Naive thymus-derived CD8-positive, alpha-beta T cell (primary cell): Measurements from ENCODE around the gene ARMC9. TPM values are rescaled to one million over a fixed set of nuclear protein-coding genes. Genes with fewer than 3 reads are reported as not detected.
A peak's percentile ranks its signal among the peaks of the same experiment; 100 is the strongest.

ENCODE experiments used
- ATAC-seq, 2 donors: fragments of 150-1000 bp; cut with Tn5 transposase in 1 of 2; sonication (Bioruptor Pico), chemical (Tn5 transposase) in 1 of 2; 1 replicate in 1 of 2; 2 replicates in 1 of 2; pipeline ENCODE4 v1.10.0; 2021; ENCODE audit warnings: mild to moderate bottlenecking in 2 of 2, moderate library complexity in 2 of 2
- POLR2A ChIA-PET: fragments of 350-600 bp; sonication (Branson Sonifier 250); formaldehyde crosslinking; loops from one replicate; lab custom pipeline; 2021; ENCODE audit warnings: antibody characterized with exemption; lab: Charles Lee
- DNase-seq, 10 donors: peaks; one replicate each; pipeline versions ENCODE4 v3.0.0 to v3.0.0-alpha.2; 2020 to 2022
- H3K27ac Mint-ChIP-seq, 10 donors: one replicate each; pipeline ENCODE4 v1.8.0; 2020 to 2022; ENCODE audit warnings: mild to moderate bottlenecking in 10 of 10, mixed read lengths in 10 of 10, moderate library complexity in 4 of 10, inconsistent platforms in 1 of 10
- H3K27me3 Mint-ChIP-seq, 5 donors: one replicate each; pipeline ENCODE4 v1.8.0; 2021 to 2022; ENCODE audit warnings: mixed read lengths in 5 of 5
- H3K36me3 Mint-ChIP-seq, 3 donors: one replicate each; pipeline ENCODE4 v1.8.0; 2020 to 2022; ENCODE audit warnings: mixed read lengths in 3 of 3, mild to moderate bottlenecking in 2 of 3, inconsistent platforms in 1 of 3
- H3K4me1 Mint-ChIP-seq, 4 donors: one replicate each; pipeline ENCODE4 v1.8.0; 2021 to 2022; ENCODE audit warnings: mixed read lengths in 4 of 4
- H3K4me3 Mint-ChIP-seq, 10 donors: one replicate each; pipeline ENCODE4 v1.8.0; 2020 to 2022; ENCODE audit warnings: mild to moderate bottlenecking in 10 of 10, mixed read lengths in 10 of 10, moderate library complexity in 6 of 10, inconsistent platforms in 1 of 10
- H3K9me3 Mint-ChIP-seq, 9 donors: one replicate each; pipeline ENCODE4 v1.8.0; 2020 to 2022; ENCODE audit warnings: mixed read lengths in 9 of 9, mild to moderate bottlenecking in 3 of 9, inconsistent platforms in 1 of 9, moderate library complexity in 1 of 9
- polyA plus RNA-seq, 3 donors: library from polyadenylated mRNA; unstranded; fragments of 300-500 nt; fragmentation: Illumina TruSeq; gene quantifications; one replicate each; pipeline ENCODE4 v1.2.3, GENCODE V29; 2021
- total RNA-seq, 8 experiments: library from RNA in 2 of 8; stranded (reverse) in 2 of 8; gene quantifications; one replicate each; pipeline ENCODE4 v1.2.3 and lab custom pipeline; 2021 to 2026

The ARMC9 gene
- total and polyA plus RNA-seq, 5 experiments from 2014 or later = 0.78 to 2.6 (median 2.0) TPM

DNA sequence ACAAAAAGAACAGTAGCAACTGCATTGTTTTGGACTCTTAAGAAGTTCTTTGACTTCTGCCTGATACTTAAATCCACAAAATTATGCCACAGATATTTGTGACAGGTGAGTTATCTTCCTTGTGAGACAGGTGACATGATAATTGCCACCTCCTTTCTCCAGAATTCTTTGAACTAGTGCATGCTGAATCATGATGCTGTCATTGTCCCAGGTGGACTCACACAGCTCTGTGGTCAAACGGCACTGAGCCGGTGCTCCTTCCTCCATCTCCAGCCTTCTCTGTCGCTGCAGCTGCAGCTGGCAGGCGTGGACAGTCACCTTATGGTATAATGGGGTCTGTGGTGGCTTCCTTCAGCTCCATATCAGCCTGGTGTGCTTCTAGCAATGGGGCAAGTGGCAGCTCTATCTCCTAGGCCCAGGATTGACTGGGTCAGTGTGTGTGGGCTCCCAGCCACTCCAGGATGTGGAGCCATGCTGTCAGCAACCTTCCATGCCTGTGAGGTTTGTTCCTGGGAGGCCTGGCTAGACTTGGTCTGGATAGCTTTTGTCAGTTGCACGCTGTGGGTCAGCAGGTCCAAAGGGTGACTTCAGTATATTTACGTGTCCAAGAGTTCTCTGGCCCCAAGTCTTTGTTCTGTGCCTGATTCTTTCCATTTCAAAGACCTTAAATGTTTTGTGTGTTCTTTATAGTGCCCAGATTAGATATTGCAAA lies 15.7 kb downstream of the ARMC9 start:
- Mint-ChIP-seq H3K27ac (peak overlapping the region in 2 of 10 donors; percentile 13 to 46), H3K36me3 (peaks cover 0 to 4% (median 0%) of the 10 kb centered on the region in 3 donors)
- POLR2A ChIA-PET = no interaction called here

DNA sequence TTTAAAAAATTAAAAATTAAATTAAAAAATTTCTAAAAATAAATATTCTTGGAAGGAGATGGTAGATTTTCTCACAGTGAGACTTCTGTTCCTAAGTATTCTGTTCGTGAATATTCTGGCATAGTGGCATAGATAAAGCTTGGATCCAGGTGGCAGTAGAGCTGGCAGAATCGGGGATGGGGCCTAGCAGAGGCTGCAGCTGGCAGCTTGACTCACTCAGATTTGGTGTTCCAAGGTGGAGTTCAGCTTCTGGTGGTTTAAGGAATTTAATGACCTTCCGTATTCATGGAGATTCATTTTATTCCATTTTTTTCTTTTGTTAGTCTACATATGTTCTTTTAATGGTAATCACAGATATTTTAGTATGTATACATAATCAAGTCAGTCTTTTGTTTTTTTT lies 19.9 kb downstream of the ARMC9 start:
- Mint-ChIP-seq H3K27me3 (no peaks in the 10 kb centered on the region), H3K27ac (peak overlapping the region in 1 of 10 donors; percentile 9), H3K4me1 (peaks cover 0 to 1% (median 0%) of the 10 kb centered on the region in 4 donors), H3K36me3 (peaks cover 3 to 6% (median 4%) of the 10 kb centered on the region in 3 donors), H3K9me3 (no peaks in the 10 kb centered on the region), H3K4me3 (no peak overlapping the region)
- POLR2A ChIA-PET = no interaction called here
- ATAC-seq = no peak
- no peak for DNase-seq

More for the DNA sequence above, 15.7 kb downstream of the ARMC9 start:
- Mint-ChIP-seq H3K27me3 (no peaks in the 10 kb centered on the region), H3K4me1 (peaks cover 0 to 1% (median 0%) of the 10 kb centered on the region in 4 donors), H3K4me3 (no peak overlapping the region), H3K9me3 (no peaks in the 10 kb centered on the region)
- ATAC-seq = no peak
- no peak for DNase-seq

- Mint-ChIP-seq H3K36me3 (peaks cover 3 to 6% (median 4%) of the 10 kb centered on the region in 3 donors), H3K27me3 (no peaks in the 10 kb centered on the region), H3K4me1 (peaks cover 0 to 1% (median 0%) of the 10 kb centered on the region in 4 donors), H3K4me3 (no peak overlapping the region), H3K9me3 (no peaks in the 10 kb centered on the region), H3K27ac (no peak overlapping the region)
- ATAC-seq (no peak), DNase-seq (no peak)
- POLR2A ChIA-PET = no interaction called here
Observed at GRCh38 chr2:231219289-231219688, 20.9 kb downstream of the ARMC9 start.

GRCh38 chr2:231221761-231222160 lies 23.3 kb downstream of the ARMC9 start:
- Mint-ChIP-seq H3K36me3 (peaks cover 3 to 4% (median 4%) of the 10 kb centered on the region in 3 donors), H3K27me3 (no peaks in the 10 kb centered on the region), H3K4me1 (no peaks in the 10 kb centered on the region), H3K9me3 (no peaks in the 10 kb centered on the region), H3K4me3 (no peak overlapping the region), H3K27ac (peak overlapping the region in 1 of 10 donors; percentile 6)
- POLR2A ChIA-PET = no interaction called here
- DNase-seq (no peak), ATAC-seq (no peak)

GRCh38 chr2:231222318-231223000 lies 24.0 kb downstream of the ARMC9 start:
- H3K9me3 Mint-ChIP-seq = no peaks in the 10 kb centered on the region
- H3K27me3 Mint-ChIP-seq = no peaks in the 10 kb centered on the region
- H3K4me3 Mint-ChIP-seq = no peak overlapping the region
- H3K4me1 Mint-ChIP-seq = no peaks in the 10 kb centered on the region
- ATAC-seq (no peak), DNase-seq (no peak)
- POLR2A ChIA-PET = no interaction called here
- no peak overlapping the region for H3K27ac Mint-ChIP-seq
- H3K36me3 Mint-ChIP-seq = peaks cover 3 to 4% (median 4%) of the 10 kb centered on the region in 3 donors

- no peak for DNase-seq
- Mint-ChIP-seq H3K36me3 (peaks cover 3 to 4% (median 4%) of the 10 kb centered on the region in 3 donors), H3K4me1 (peaks cover 0 to under 1% (median 0%) of the 10 kb centered on the region in 4 donors), H3K27me3 (no peaks in the 10 kb centered on the region), H3K9me3 (no peaks in the 10 kb centered on the region), H3K27ac (no peak overlapping the region), H3K4me3 (no peak overlapping the region)
- no peak for ATAC-seq
- POLR2A ChIA-PET = no interaction called here
Observed at GRCh38 chr2:231223001-231223375, 24.6 kb downstream of the ARMC9 start.

- DNase-seq = no peak
- no peaks in the 10 kb centered on the region for H3K27me3 Mint-ChIP-seq
- peaks cover 0 to 6% (median 0%) of the 10 kb centered on the region in 4 donors for H3K4me1 Mint-ChIP-seq
- H3K27ac Mint-ChIP-seq = no peak overlapping the region
- ATAC-seq = no peak
- POLR2A ChIA-PET = no interaction called here
- H3K36me3 Mint-ChIP-seq = peaks cover 3 to 4% (median 4%) of the 10 kb centered on the region in 3 donors
- H3K4me3 Mint-ChIP-seq = no peak overlapping the region
- H3K9me3 Mint-ChIP-seq = no peaks in the 10 kb centered on the region
Observed at GRCh38 chr2:231223458-231223976, 25.1 kb downstream of the ARMC9 start.

DNA sequence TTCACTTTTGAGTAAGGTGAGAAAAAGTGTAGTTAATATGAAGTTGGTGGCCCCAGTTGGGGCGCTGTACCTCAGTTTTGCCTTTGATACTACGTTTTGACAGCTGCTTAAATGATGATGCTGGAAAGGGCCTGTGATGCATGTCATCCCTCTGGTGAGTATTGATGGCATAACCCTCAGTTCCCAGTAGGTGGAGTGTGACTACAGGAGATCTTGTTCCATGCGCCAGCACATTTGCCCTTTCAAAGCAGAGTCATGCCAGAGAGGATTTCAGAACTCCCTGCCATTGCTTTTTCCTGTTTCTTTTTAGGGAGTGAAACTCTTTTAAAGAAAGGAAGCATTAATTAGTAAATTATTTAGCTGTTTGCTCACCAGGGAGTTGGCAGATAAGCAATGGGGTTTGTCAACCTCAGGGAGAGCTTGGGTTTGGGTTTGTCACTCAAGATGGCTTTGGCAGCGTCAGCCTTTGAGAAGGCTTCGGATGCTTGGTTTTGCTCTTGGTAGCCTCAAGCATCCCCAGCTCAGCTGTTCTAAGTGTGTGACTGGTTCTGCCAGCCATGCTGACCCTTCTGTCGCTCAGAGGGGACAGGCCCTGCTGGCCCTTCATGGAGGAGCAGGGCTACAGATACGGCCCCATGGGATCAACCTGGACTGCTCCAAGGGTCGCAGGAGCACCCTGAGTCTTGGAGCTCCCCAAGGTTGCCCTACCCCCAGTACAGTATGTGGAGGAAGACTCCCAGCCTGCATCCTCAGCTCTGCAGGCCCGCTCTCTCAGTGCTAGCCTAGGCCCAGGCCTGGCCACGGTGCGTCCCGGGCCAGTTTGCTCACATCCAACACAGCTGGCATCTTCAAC lies 29.1 kb downstream of the ARMC9 start:
- Mint-ChIP-seq H3K36me3 (no peaks in the 10 kb centered on the region), H3K4me1 (peaks cover 0 to 15% (median 0%) of the 10 kb centered on the region in 4 donors), H3K4me3 (no peak overlapping the region), H3K9me3 (no peaks in the 10 kb centered on the region), H3K27ac (peak overlapping the region in 1 of 10 donors; percentile 12), H3K27me3 (no peaks in the 10 kb centered on the region)
- peak; percentile 81 to 90 for ATAC-seq
- POLR2A ChIA-PET = no interaction called here
- DNase-seq = peak in 8 of 10 donors; percentile 12 to 53 (median 30)

DNA sequence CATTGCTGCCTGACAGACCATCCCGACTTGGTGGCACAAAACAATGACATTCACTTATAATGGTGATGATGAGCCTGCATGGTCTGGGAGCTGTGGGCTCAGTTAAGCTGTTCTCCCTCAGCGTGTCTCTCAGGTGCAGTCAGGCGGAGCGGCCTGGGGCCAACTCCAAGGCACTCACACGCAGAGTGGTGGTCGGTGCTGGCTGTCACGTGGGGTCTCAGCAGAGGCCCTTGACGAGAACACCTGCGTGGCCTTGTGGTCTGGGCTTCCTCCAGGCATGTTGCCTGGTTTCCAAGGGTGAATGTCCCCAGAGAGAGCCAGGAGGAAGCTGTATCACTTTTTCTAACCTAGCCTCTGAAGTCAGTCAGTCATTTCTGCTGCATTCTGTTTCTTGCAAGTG lies 29.8 kb downstream of the ARMC9 start:
- peaks cover 0 to 15% (median 0%) of the 10 kb centered on the region in 4 donors for H3K4me1 Mint-ChIP-seq
- H3K36me3 Mint-ChIP-seq = no peaks in the 10 kb centered on the region
- H3K4me3 Mint-ChIP-seq = no peak overlapping the region
- DNase-seq (no peak), ATAC-seq (no peak)
- H3K27me3 Mint-ChIP-seq = no peaks in the 10 kb centered on the region
- POLR2A ChIA-PET = no interaction called here
- H3K27ac Mint-ChIP-seq = no peak overlapping the region
- no peaks in the 10 kb centered on the region for H3K9me3 Mint-ChIP-seq

DNA sequence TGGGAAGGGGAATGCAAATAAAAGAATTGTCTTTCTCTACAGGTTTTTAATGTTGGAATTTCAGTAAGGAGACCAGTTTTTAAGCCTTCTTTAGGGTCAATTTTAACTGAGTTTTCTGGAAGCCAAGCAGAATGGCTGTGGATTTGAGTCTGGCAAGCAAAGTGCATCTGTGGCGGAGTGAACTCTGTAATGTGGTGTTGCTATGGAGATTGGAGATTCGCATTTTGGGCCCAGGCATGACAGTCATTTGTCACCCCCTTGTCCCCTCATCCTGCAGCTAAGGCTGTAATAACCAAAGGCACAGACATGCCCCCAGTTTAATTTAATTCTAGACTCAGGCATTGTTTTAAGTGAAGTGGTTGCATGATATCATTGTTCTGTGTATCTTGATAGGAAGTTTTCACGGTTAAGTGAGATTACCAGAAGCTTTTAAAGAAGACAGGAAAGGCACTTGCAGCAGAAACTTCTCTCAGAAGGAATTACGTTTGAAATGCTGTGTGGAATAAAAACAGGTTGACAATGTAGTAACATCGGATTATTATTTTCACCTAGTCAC lies 30.6 kb downstream of the ARMC9 start:
- ATAC-seq = no peak
- H3K27me3 Mint-ChIP-seq = no peaks in the 10 kb centered on the region
- H3K9me3 Mint-ChIP-seq = no peaks in the 10 kb centered on the region
- DNase-seq = no peak
- H3K4me1 Mint-ChIP-seq = peaks cover 0 to 15% (median 0%) of the 10 kb centered on the region in 4 donors
- no peaks in the 10 kb centered on the region for H3K36me3 Mint-ChIP-seq
- H3K27ac Mint-ChIP-seq = peak overlapping the region in 2 of 10 donors; percentile 10 to 13
- H3K4me3 Mint-ChIP-seq = no peak overlapping the region
- POLR2A ChIA-PET = no interaction called here

DNA sequence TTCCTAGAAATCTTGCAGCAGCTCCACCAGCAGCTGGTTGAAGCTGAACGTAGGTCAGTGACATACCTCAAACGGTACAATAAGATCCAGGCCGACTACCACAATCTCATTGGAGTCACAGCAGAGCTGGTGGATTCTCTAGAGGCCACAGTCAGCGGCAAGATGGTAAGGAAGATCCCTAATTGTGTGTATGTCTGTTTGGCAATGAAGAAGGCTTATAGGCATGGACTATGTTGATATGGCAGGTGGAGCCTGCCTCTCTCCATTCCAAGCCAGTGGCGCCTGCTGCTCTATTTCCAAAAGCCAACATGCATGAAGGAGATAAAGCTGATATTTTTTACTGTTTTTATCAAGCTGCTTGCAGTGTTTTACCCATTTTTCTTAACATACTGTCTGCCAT lies 36.8 kb downstream of the ARMC9 start:
- Mint-ChIP-seq H3K36me3 (peaks cover 0 to 4% (median 0%) of the 10 kb centered on the region in 3 donors), H3K4me1 (peaks cover 0 to 1% (median 0%) of the 10 kb centered on the region in 4 donors), H3K27me3 (no peaks in the 10 kb centered on the region), H3K4me3 (no peak overlapping the region), H3K27ac (peak overlapping the region in 1 of 10 donors; percentile 59), H3K9me3 (no peaks in the 10 kb centered on the region)
- ATAC-seq = no peak
- DNase-seq = no peak
- POLR2A ChIA-PET = no interaction called here

GRCh38 chr2:231238689-231239088 lies 40.3 kb downstream of the ARMC9 start:
- POLR2A ChIA-PET = no interaction called here
- Mint-ChIP-seq H3K27me3 (no peaks in the 10 kb centered on the region), H3K27ac (peak overlapping the region in 1 of 10 donors; percentile 43), H3K4me3 (no peak overlapping the region), H3K9me3 (no peaks in the 10 kb centered on the region), H3K36me3 (peaks cover 0 to 4% (median 0%) of the 10 kb centered on the region in 3 donors), H3K4me1 (peaks cover 0 to 2% (median under 1%) of the 10 kb centered on the region in 4 donors)
- ATAC-seq (no peak), DNase-seq (no peak)
